ENCODE data around the gene SENP3.

SENP3 gene

DNA sequence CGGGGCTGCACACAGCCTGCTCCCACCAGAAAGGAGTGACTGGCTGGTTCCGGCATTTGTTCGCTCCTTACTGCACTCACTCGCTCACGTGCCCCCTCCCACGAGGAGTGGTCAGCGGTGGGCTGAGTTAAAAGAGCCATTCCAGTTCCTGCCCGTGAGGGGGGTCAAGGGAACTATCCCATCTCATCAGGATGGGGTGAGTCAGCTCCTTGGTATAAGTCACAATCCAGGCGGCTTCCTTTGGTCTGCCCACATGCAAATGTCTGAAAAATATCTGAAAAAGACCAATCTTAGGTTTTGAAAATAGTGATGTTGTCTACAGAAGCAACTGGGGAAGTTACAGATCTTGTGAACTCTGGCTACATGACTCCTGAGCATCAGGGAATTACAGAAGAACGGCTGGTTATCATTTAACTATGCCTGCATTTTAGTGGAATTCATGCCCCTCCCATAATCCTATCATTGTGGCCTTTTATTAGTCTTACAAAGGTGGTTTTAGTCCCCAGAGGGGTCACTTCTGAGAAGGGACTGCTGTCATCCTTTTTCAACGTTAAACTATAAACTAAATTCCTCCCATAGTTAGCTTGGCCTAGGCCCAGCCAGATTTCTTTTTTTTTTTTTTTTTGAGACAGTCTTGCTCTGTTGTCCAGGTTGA is 22.7 kb upstream of the SENP3 start:
- no peak for DNase-seq
- peaks cover 11% of the 10 kb centered on the region; the same call in 1 of the 2 replicates for H3K27me3 ChIP-seq (replicated peaks; ENCODE audit: insufficient read depth, low read length)
- no peak overlapping the region for H3K9ac ChIP-seq (ENCODE audit: low read length)
- no peaks in the 10 kb centered on the region for H3K79me2 ChIP-seq (ENCODE audit: low read length)
- no peak for TF ChIP-seq EZH2phosphoT487 (IDR thresholded peaks at IDR 0.05; ENCODE audit: low read length)
- TF ChIP-seq, protein P1, sequence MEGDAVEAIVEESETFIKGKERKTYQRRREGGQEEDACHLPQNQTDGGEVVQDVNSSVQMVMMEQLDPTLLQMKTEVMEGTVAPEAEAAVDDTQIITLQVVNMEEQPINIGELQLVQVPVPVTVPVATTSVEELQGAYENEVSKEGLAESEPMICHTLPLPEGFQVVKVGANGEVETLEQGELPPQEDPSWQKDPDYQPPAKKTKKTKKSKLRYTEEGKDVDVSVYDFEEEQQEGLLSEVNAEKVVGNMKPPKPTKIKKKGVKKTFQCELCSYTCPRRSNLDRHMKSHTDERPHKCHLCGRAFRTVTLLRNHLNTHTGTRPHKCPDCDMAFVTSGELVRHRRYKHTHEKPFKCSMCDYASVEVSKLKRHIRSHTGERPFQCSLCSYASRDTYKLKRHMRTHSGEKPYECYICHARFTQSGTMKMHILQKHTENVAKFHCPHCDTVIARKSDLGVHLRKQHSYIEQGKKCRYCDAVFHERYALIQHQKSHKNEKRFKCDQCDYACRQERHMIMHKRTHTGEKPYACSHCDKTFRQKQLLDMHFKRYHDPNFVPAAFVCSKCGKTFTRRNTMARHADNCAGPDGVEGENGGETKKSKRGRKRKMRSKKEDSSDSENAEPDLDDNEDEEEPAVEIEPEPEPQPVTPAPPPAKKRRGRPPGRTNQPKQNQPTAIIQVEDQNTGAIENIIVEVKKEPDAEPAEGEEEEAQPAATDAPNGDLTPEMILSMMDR (IDR thresholded peaks at IDR 0.05; ENCODE audit: low read length) = no peak
- no peak for TF ChIP-seq EZH2 (optimal IDR thresholded peaks at IDR 0.05; ENCODE audit: low read depth, low read length)
- H3K36me3 ChIP-seq (replicated peaks; ENCODE audit: insufficient read depth, low read length) = no peaks in the 10 kb centered on the region
- no peaks in the 10 kb centered on the region for H3K9me2 ChIP-seq (replicated peaks; ENCODE audit: insufficient read depth, low read length)
- no peak overlapping the region for H3K27ac ChIP-seq (ENCODE audit: low read length)
- H3K4me2 ChIP-seq (ENCODE audit: low read depth, low read length) = no peak overlapping the region
- no peaks in the 10 kb centered on the region for H4K20me1 ChIP-seq (ENCODE audit: insufficient read depth, low read length)
- H3K4me3 ChIP-seq (ENCODE audit: low read length) = no peak overlapping the region
- no peaks in the 10 kb centered on the region for H3K4me1 ChIP-seq (ENCODE audit: low read length)
- no peaks in the 10 kb centered on the region for H3K9me3 ChIP-seq (replicated peaks; ENCODE audit: insufficient read depth, low read length)
- no peaks in the 10 kb centered on the region for H3F3A ChIP-seq (ENCODE audit: insufficient read depth, low read length)
- H2AFZ ChIP-seq (ENCODE audit: low read length) = no peak overlapping the region

DNA sequence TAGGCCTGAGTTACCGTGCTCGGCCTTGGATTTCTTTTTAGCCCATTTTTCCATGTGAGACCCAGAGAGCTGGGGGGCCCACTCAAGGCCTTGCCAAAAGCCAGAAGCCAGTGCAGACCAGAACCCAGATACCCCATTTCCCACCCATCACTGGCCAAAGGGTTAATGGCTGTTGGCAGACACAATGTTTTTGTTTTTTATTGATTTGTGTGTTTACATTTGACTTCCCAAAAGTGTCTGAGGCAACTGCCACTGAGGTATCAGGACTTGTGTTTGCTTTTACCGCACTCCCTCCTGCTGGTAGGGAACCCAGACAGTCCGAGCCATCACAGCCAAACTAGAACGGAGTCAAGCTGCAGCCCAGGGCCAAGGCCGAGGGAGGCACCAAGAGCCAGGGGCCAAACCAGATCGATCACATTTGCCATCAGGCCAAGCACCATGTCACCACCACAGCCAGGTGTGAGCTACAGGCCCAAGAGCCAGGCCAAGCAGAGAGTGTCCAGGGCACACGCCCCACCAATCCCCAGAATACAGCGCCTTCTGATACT is 20.6 kb upstream of the SENP3 start:
- Histone ChIP-seq H3K27me3 (replicated peaks; ENCODE audit: insufficient read depth, low read length) (peaks cover 11% of the 10 kb centered on the region; the same call in 1 of the 2 replicates), H3K9me2 (replicated peaks; ENCODE audit: insufficient read depth, low read length) (no peaks in the 10 kb centered on the region), H3F3A (ENCODE audit: insufficient read depth, low read length) (no peaks in the 10 kb centered on the region), H3K4me1 (ENCODE audit: low read length) (no peaks in the 10 kb centered on the region), H3K27ac (ENCODE audit: low read length) (no peak overlapping the region), H3K9me3 (replicated peaks; ENCODE audit: insufficient read depth, low read length) (no peaks in the 10 kb centered on the region), H3K79me2 (ENCODE audit: low read length) (no peaks in the 10 kb centered on the region), H3K4me2 (ENCODE audit: low read depth, low read length) (no peak overlapping the region), H3K9ac (ENCODE audit: low read length) (no peak overlapping the region), H3K4me3 (ENCODE audit: low read length) (no peak overlapping the region), H2AFZ (ENCODE audit: low read length) (no peak overlapping the region), H3K36me3 (replicated peaks; ENCODE audit: insufficient read depth, low read length) (no peaks in the 10 kb centered on the region), H4K20me1 (ENCODE audit: insufficient read depth, low read length) (no peaks in the 10 kb centered on the region)
- no peak for DNase-seq
- TF ChIP-seq EZH2phosphoT487 (IDR thresholded peaks at IDR 0.05; ENCODE audit: low read length) (no peak), EZH2 (optimal IDR thresholded peaks at IDR 0.05; ENCODE audit: low read depth, low read length) (no peak)
- TF ChIP-seq, protein P1 (IDR thresholded peaks at IDR 0.05; ENCODE audit: low read length) = no peak

DNA sequence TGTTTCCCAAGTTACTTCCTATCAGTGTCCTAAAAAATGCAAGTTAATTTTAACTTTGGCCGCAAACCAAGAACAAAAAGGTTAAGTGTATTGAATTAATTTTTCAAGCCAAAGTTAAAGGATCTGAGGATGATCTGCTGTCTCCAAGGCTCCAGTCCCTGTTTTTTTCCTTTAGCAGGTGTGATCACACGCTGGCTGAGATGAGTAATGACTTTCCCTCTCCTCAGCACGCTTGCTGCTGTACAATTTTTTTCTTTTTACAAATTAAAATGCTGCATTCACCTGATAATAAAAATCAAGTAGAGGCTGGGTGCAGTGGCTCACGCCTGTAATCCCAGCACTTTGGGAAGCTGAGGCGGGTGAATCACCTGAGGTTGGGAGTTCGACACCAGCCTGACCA is 16.8 kb upstream of the SENP3 start:
- no peaks in the 10 kb centered on the region for H3K4me1 ChIP-seq (ENCODE audit: low read length)

More for the DNA sequence above, 16.8 kb upstream of the SENP3 start:
- TF ChIP-seq EZH2 (optimal IDR thresholded peaks at IDR 0.05; ENCODE audit: low read depth, low read length) (no peak), EZH2phosphoT487 (IDR thresholded peaks at IDR 0.05; ENCODE audit: low read length) (no peak)
- TF ChIP-seq, protein P1 (IDR thresholded peaks at IDR 0.05; ENCODE audit: low read length) = no peak
- H3F3A ChIP-seq (ENCODE audit: insufficient read depth, low read length) = no peaks in the 10 kb centered on the region
- no peak overlapping the region for H3K9ac ChIP-seq (ENCODE audit: low read length)
- H3K79me2 ChIP-seq (ENCODE audit: low read length) = no peaks in the 10 kb centered on the region
- H4K20me1 ChIP-seq (ENCODE audit: insufficient read depth, low read length) = no peaks in the 10 kb centered on the region
- no peak overlapping the region for H3K27ac ChIP-seq (ENCODE audit: low read length)
- no peaks in the 10 kb centered on the region for H3K9me2 ChIP-seq (replicated peaks; ENCODE audit: insufficient read depth, low read length)
- no peak overlapping the region for H3K4me2 ChIP-seq (ENCODE audit: low read depth, low read length)
- no peak for DNase-seq
- no peak overlapping the region for H2AFZ ChIP-seq (ENCODE audit: low read length)
- H3K27me3 ChIP-seq (replicated peaks; ENCODE audit: insufficient read depth, low read length) = peaks cover 7% of the 10 kb centered on the region
- no peak overlapping the region for H3K4me3 ChIP-seq (ENCODE audit: low read length)
- no peaks in the 10 kb centered on the region for H3K9me3 ChIP-seq (replicated peaks; ENCODE audit: insufficient read depth, low read length)
- H3K36me3 ChIP-seq (replicated peaks; ENCODE audit: insufficient read depth, low read length) = no peaks in the 10 kb centered on the region
